HEK293 (cell line): ENCODE data around the gene SNX21.

Experiments used
- CTCF ChIA-PET: fragments of 350-600 bp; formaldehyde crosslinking; extraction: SDS; loops from one replicate; lab custom pipeline; 2021; ENCODE audit warnings: antibody characterized with exemption; lab: Yijun Ruan, JAX
- POLR2A ChIA-PET: fragments of 300-600 bp; formaldehyde crosslinking; extraction: SDS; loops from one replicate; lab custom pipeline; 2020; ENCODE audit warnings: antibody characterized with exemption, inconsistent platforms; lab: Yijun Ruan, JAX
- H3K27ac ChIP-seq: fragments of 200-500 bp; sonication (Bioruptor generic); 2 replicates; pipeline ENCODE4 v1.5.1; 2014; ENCODE audit warnings: low read depth, low read length, control low read depth, inconsistent platforms; ENCODE audit errors: extremely low read depth
- H3K36me3 ChIP-seq, 2 experiments: fragments of 200-500 bp in 1 of 2; sonication (Bioruptor generic) in 1 of 2; 1 replicate in 1 of 2; 2 replicates in 1 of 2; pipeline ENCODE4 v1.5.1; 2014 to 2017; ENCODE audit warnings: inconsistent platforms in 2 of 2, low read length in 2 of 2; ENCODE audit not compliant: control insufficient read depth in 2 of 2, insufficient read depth in 1 of 2
- H3K4me1 ChIP-seq: fragments of 200-500 bp; sonication (Bioruptor generic); 2 replicates; pipeline ENCODE4 v1.5.1; 2014; ENCODE audit warnings: mild to moderate bottlenecking, low read length, inconsistent platforms; ENCODE audit not compliant: control insufficient read depth, insufficient read depth
- H3K4me3 ChIP-seq: 2 replicates; pipeline ENCODE4 v1.5.1; 2011; ENCODE audit warnings: low read depth, mild to moderate bottlenecking, control low read depth, low read length, moderate library complexity
- H3K9me3 ChIP-seq: fragments of 200-500 bp; sonication (Bioruptor generic); 2 replicates; pipeline ENCODE4 v1.5.1; 2014; ENCODE audit warnings: low read depth, low read length, inconsistent platforms; ENCODE audit not compliant: control insufficient read depth, insufficient read depth
- BCL6B ChIP-seq: fragments of 450-650 bp; formaldehyde crosslinking; IDR thresholded peaks from 2 replicates; pipeline ENCODE4 v1.5.1; 2017; ENCODE audit warnings: missing biosample characterization, missing genetic modification characterization
- MYNN ChIP-seq: fragments of 450-650 bp; formaldehyde crosslinking; IDR thresholded peaks from 2 replicates; pipeline ENCODE4 v1.5.1; 2016; ENCODE audit warnings: missing biosample characterization, missing genetic modification characterization, borderline replicate concordance
- ZNF169 ChIP-seq: fragments of 450-650 bp; formaldehyde crosslinking; IDR thresholded peaks from 2 replicates; pipeline ENCODE4 v1.5.1; 2016; ENCODE audit warnings: missing biosample characterization, missing genetic modification characterization
- ZNF175 ChIP-seq: fragments of 450-650 bp; formaldehyde crosslinking; IDR thresholded peaks from 2 replicates; pipeline ENCODE4 v1.5.1; 2016; ENCODE audit warnings: missing biosample characterization, missing genetic modification characterization
- ZNF23 ChIP-seq: fragments of 450-650 bp; formaldehyde crosslinking; IDR thresholded peaks from 2 replicates; pipeline ENCODE4 v1.5.1; 2016; ENCODE audit warnings: missing biosample characterization, missing genetic modification characterization, borderline replicate concordance
- ZNF239 ChIP-seq: fragments of 450-650 bp; formaldehyde crosslinking; IDR thresholded peaks from 2 replicates; pipeline ENCODE4 v1.5.1; 2016; ENCODE audit warnings: missing biosample characterization, missing genetic modification characterization
- ZNF266 ChIP-seq: fragments of 450-650 bp; formaldehyde crosslinking; IDR thresholded peaks from 2 replicates; pipeline ENCODE4 v1.5.1; 2016; ENCODE audit warnings: missing biosample characterization, missing genetic modification characterization, low read depth
- ZNF513 ChIP-seq: fragments of 450-650 bp; IDR thresholded peaks from 2 replicates; pipeline ENCODE4 v1.5.1; 2018; ENCODE audit warnings: missing biosample characterization, missing genetic modification characterization
- ZNF629 ChIP-seq: fragments of 450-650 bp; formaldehyde crosslinking; IDR thresholded peaks from 2 replicates; pipeline ENCODE4 v1.5.1; 2017; ENCODE audit warnings: missing biosample characterization, missing genetic modification characterization
- ZNF837 ChIP-seq: fragments of 450-650 bp; formaldehyde crosslinking; IDR thresholded peaks from 2 replicates; pipeline ENCODE4 v1.5.1; 2016; ENCODE audit warnings: missing biosample characterization, missing genetic modification characterization
- TF ChIP-seq, protein P1 (sequence below): fragments of 450-650 bp; formaldehyde crosslinking; IDR thresholded peaks from 2 replicates; pipeline ENCODE4 v1.5.1; 2016; ENCODE audit warnings: missing biosample characterization, missing genetic modification characterization

SNX21 gene

DNA sequence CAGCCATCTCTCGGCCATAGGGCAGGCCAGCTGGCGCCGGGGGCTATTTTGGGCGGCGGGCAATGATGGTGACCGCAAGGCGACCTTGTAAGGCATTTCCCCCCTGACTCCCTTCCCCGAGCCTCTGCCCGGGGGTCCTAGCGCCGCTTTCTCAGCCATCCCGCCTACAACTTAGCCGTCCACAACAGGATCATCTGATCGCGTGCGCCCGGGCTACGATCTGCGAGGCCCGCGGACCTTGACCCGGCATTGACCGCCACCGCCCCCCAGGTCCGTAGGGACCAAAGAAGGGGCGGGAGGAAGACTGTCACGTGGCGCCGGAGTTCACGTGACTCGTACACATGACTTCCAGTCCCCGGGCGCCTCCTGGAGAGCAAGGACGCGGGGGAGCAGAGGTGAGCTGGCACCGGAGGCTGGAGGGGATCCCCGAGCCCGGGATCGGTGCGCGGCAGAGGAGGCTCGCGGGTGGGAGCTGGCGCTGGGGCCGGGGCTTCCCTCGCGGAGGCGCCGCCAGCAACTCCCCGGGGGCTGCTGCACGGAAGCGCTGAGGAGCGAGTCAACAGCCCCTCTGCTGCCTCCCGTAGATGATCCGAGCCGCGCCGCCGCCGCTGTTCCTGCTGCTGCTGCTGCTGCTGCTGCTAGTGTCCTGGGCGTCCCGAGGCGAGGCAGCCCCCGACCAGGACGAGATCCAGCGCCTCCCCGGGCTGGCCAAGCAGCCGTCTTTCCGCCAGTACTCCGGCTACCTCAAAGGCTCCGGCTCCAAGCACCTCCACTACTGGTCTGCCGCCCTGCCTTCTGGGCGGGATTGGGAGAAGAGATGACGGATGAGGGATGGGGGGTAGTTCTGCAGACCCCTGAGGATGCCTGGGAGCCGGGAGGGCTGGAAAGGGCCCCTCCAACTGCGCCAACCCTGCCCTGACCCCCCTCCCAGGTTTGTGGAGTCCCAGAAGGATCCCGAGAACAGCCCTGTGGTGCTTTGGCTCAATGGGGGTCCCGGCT lies 57.7 kb downstream of the SNX21 start, which contains the start of the genes CTSA and NEURL2 (continued):
- TF ChIP-seq ZNF629 (tag by site-specific recombination): peak; percentile 82
- no peak for TF ChIP-seq ZNF169 (tag by site-specific recombination)

GRCh38 chr20:45892049-45892825 lies 58.6 kb downstream of the SNX21 start:
- peaks cover 0 to 40% of the 10 kb centered on the region in 2 experiments; a peak in 2 of 3 replicates for H3K36me3 ChIP-seq
- CTCF ChIA-PET: interaction anchor here (0.5 to 1.6 kb wide), 4 partner anchors 16 to 41 kb away, joined by 3 to 4 read pairs (median 4); no protein-coding TSS in a partner anchor
- peak overlapping the region; percentile 90 for H3K4me3 ChIP-seq
- POLR2A ChIA-PET: interaction anchor here (0.7 kb wide), 1 partner anchor 13 kb away, joined by 3 read pairs; no protein-coding TSS in a partner anchor
- H3K27ac ChIP-seq: no peak overlapping the region
- H3K4me1 ChIP-seq: peaks cover 3% of the 10 kb centered on the region; the same call in 1 of the 2 replicates
- no peak for TF ChIP-seq ZNF513
- TF ChIP-seq ZNF239 (tag by site-specific recombination): no peak
- no peak for TF ChIP-seq ZNF23
- TF ChIP-seq ZNF837 (tag by site-specific recombination): no peak
- TF ChIP-seq, protein P1, sequence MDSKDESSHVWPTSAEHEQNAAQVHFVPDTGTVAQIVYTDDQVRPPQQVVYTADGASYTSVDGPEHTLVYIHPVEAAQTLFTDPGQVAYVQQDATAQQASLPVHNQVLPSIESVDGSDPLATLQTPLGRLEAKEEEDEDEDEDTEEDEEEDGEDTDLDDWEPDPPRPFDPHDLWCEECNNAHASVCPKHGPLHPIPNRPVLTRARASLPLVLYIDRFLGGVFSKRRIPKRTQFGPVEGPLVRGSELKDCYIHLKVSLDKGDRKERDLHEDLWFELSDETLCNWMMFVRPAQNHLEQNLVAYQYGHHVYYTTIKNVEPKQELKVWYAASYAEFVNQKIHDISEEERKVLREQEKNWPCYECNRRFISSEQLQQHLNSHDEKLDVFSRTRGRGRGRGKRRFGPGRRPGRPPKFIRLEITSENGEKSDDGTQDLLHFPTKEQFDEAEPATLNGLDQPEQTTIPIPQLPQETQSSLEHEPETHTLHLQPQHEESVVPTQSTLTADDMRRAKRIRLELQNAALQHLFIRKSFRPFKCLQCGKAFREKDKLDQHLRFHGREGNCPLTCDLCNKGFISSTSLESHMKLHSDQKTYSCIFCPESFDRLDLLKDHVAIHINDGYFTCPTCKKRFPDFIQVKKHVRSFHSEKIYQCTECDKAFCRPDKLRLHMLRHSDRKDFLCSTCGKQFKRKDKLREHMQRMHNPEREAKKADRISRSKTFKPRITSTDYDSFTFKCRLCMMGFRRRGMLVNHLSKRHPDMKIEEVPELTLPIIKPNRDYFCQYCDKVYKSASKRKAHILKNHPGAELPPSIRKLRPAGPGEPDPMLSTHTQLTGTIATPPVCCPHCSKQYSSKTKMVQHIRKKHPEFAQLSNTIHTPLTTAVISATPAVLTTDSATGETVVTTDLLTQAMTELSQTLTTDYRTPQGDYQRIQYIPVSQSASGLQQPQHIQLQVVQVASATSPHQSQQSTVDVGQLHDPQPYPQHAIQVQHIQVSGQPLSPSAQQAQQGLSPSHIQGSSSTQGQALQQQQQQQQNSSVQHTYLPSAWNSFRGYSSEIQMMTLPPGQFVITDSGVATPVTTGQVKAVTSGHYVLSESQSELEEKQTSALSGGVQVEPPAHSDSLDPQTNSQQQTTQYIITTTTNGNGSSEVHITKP (tag by site-specific recombination): 0 out of 2 replicates have a peak, but pooled peaks have one; percentile 55
- TF ChIP-seq ZNF175 (tag by site-specific recombination): no peak
- TF ChIP-seq MYNN (tag by site-specific recombination): no peak
- no peak for TF ChIP-seq BCL6B
- TF ChIP-seq ZNF266: no peak
- H3K9me3 ChIP-seq: no peaks in the 10 kb centered on the region
